ENCODE measurements around the gene BSND. TPM values are rescaled to one million over a fixed set of nuclear protein-coding genes. Genes with fewer than 3 reads are reported as not detected.

The BSND gene
- total RNA-seq, 4 donors from 2014 or later: not detected

DNA sequence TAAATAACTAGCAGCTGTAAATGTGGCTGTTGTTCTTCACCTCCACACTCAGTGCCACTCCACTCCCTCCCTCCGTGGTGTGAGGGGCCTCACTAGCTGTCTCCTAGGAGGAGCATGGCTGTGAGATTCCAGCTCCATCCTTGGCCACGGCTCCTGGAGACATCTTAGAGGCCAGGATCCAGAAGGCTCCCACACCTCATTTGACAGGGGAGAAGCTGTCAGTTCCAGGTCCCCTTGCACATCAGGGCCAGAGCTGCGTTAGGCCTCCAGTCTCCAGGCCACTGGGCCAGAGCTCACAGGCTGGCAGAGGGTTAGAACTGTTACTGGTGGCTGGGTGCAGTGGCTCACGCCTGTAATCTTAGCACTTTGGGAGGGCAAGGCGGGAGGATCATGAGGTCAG is 55.7 kb downstream of the BSND start:
- H3K4me1 ChIP-seq: no peaks in the 10 kb centered on the region
- no peaks in the 10 kb centered on the region for H3K36me3 ChIP-seq
- no peaks in the 10 kb centered on the region for H3K9me3 ChIP-seq
- DNase-seq: no peak
- H3K4me3 ChIP-seq (replicated peaks in 1 of 3): no peak overlapping the region
- intact Hi-C loops (cut with DNase I): no loop called here
- 93 to 95% methylated on average over 5 of the region's 5 CpGs for WGBS, 2 donors
- TF ChIP-seq CTCF (IDR thresholded peaks at IDR 0.05) (no peak), POLR2A (IDR thresholded peaks at IDR 0.05) (no peak)
- no peak overlapping the region for H3K27ac ChIP-seq
- H3K27me3 ChIP-seq: no peaks in the 10 kb centered on the region

DNA sequence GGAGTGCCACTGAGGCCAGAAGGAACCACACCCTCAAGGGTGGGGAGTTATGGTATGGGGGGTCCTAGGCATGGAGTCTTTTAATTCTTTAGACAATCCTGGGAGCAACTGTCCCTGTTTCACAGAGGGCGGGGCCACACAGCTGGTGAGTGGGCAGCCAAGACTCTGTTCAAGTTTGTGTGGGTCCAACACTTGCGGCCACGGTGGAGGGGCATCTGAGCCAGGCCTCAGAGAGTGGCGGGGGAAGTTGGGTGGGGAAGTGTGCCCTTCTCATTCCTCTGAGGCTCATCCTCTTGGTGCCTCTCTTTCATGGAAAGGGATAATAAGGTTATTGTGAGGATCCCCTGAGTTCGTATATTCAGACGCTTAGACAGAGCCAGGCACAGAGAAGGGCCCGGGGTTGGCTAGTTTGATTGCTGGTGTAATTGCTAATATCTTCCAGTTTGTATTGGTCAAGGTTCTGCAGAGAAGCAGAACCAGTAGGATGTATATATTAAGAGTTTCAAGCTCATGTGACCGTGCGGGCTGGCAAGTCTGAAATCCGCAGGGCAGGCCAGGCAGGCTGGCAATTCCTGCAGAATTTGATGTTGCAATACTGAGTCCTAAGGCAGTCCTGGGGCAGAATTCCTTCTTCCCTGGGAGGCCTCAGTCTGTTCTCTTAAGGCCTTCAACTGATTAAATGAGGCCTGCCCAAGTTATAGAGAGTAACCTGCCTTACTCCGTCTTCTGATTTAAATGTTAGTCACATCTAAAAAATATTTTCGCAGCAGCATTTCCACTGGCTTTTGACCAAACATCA is 56.5 kb downstream of the BSND start:
- intact Hi-C loops (cut with DNase I): no loop called here
- no peaks in the 10 kb centered on the region for H3K9me3 ChIP-seq
- no peak overlapping the region for H3K27ac ChIP-seq
- no peaks in the 10 kb centered on the region for H3K27me3 ChIP-seq
- no peak overlapping the region for H3K4me3 ChIP-seq (replicated peaks in 1 of 3)
- DNase-seq: no peak
- 87 to 91% methylated on average over 12 of the region's 12 CpGs for WGBS, 2 donors
- no peaks in the 10 kb centered on the region for H3K36me3 ChIP-seq
- H3K4me1 ChIP-seq: no peaks in the 10 kb centered on the region
- no peak for TF ChIP-seq CTCF (IDR thresholded peaks at IDR 0.05)
- no peak for TF ChIP-seq POLR2A (IDR thresholded peaks at IDR 0.05)

- Histone ChIP-seq H3K4me3 (replicated peaks in 1 of 3) (no peak overlapping the region), H3K9me3 (no peaks in the 10 kb centered on the region), H3K4me1 (no peaks in the 10 kb centered on the region), H3K36me3 (no peaks in the 10 kb centered on the region), H3K27ac (no peak overlapping the region), H3K27me3 (no peaks in the 10 kb centered on the region)
- WGBS, 2 donors: 95 to 96% methylated on average over 15 to 17 of the region's 42 CpGs
- no peak for DNase-seq
- TF ChIP-seq CTCF (IDR thresholded peaks at IDR 0.05) (no peak), POLR2A (IDR thresholded peaks at IDR 0.05) (no peak)
- intact Hi-C loops (cut with DNase I): no loop called here
Observed at GRCh38 chr1:55055951-55056631, 57.4 kb downstream of the BSND start.

DNA sequence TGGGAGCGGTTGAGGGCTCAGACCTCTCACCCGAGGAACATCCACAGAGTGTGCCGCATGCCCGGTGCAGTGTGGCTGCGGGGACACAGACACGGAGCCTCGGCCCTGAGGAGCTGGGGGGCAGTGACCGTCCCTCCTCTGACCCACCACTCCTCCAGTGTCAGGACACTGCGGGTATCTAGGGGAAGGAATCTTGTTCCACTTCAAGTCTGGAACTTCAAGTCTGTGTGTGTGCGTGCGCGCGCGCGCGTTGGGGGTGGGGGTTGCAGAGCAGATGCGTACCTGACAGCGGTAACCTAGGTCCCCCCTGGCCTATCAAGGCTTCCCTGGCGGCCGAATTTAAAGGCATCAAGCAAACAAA is 57.9 kb downstream of the BSND start:
- H3K4me1 ChIP-seq: no peaks in the 10 kb centered on the region
- no peak for DNase-seq

More for the DNA sequence above, 57.9 kb downstream of the BSND start:
- Histone ChIP-seq H3K36me3 (no peaks in the 10 kb centered on the region), H3K9me3 (no peaks in the 10 kb centered on the region), H3K27ac (no peak overlapping the region), H3K4me3 (replicated peaks in 1 of 3) (no peak overlapping the region), H3K27me3 (no peaks in the 10 kb centered on the region)
- intact Hi-C loops (cut with DNase I): no loop called here
- TF ChIP-seq POLR2A (IDR thresholded peaks at IDR 0.05) (no peak), CTCF (IDR thresholded peaks at IDR 0.05) (no peak)
- 89 to 92% methylated on average over 11 to 20 of the region's 20 CpGs for WGBS, 2 donors
